Activated CD4-positive, alpha-beta T cell treated with anti-CD3 and anti-CD28 coated beads for 36 hours (primary cell): ENCODE data around the gene PHLDA2. TPM values are rescaled to one million over a fixed set of nuclear protein-coding genes. Genes with fewer than 3 reads are reported as not detected.
"Not testable (repeated sequence)": the region's sequence is repeated elsewhere in the genome, so short reads cannot be mapped to it uniquely, and the experiment has no call there.

Source experiments
- ATAC-seq: fragments of 200-7000 bp; cut with Tn5 transposase; one replicate; pipeline ENCODE4 v1.10.0; 2021; ENCODE audit warnings: mild to moderate bottlenecking, moderate library complexity
- CTCF ChIA-PET: fragments of 350-600 bp; sonication (Branson Sonifier 250); formaldehyde crosslinking; loops from one replicate; lab custom pipeline; 2021; ENCODE audit warnings: antibody characterized with exemption; lab: Charles Lee
- POLR2A ChIA-PET: fragments of 350-600 bp; sonication (Branson Sonifier 250); formaldehyde crosslinking; loops from one replicate; lab custom pipeline; 2021; ENCODE audit warnings: antibody characterized with exemption, inconsistent platforms; lab: Charles Lee
- DNase-seq: peaks from one replicate; pipeline ENCODE4 v3.0.0-alpha.2; 2020
- H3K27ac Mint-ChIP-seq: one replicate; pipeline ENCODE4 v1.8.0; 2021; ENCODE audit warnings: mixed read lengths
- H3K27me3 Mint-ChIP-seq: one replicate; pipeline ENCODE4 v1.8.0; 2021; ENCODE audit warnings: mixed read lengths
- H3K36me3 Mint-ChIP-seq: one replicate; pipeline ENCODE4 v1.8.0; 2021; ENCODE audit warnings: low read depth, mixed read lengths
- H3K4me1 Mint-ChIP-seq: one replicate; pipeline ENCODE4 v1.8.0; 2021; ENCODE audit warnings: mixed read lengths
- H3K4me3 Mint-ChIP-seq: one replicate; pipeline ENCODE4 v1.8.0; 2021; ENCODE audit warnings: mild to moderate bottlenecking, moderate library complexity, mixed read lengths
- H3K9me3 Mint-ChIP-seq: one replicate; pipeline ENCODE4 v1.8.0; 2021; ENCODE audit warnings: low read depth, mixed read lengths
- intact Hi-C, 2 experiments: fragments of 100-400 bp; cut with DNase I in 1 of 2; cut with micrococcal nuclease in 1 of 2; formaldehyde crosslinking; loops; one replicate each; pipeline versions ENCODE4 v1.14.2 to v1.15.1; 2022 to 2024; cut with DNase I, micrococcal nuclease
- total RNA-seq, 2 experiments: library from RNA; stranded (reverse); gene quantifications; one replicate each; pipeline ENCODE4 v1.2.3, GENCODE V29; 2021

The PHLDA2 gene
- total RNA-seq, 2 experiments from 2014 or later = 3.1 to 3.7 TPM

- peaks cover 45% of the 10 kb centered on the region for H3K4me1 Mint-ChIP-seq
- ChIA-PET POLR2A (interaction anchor here (0.7 to 1.1 kb wide), 3 partner anchors 11 to 154 kb away, joined by 3 to 10 read pairs (median 4); no protein-coding TSS in a partner anchor), CTCF (interaction anchor here (0.6 to 1.5 kb wide), 9 partner anchors 10 to 413 kb away, joined by 3 to 8 read pairs (median 4); no protein-coding TSS in a partner anchor)
- no peak overlapping the region for H3K4me3 Mint-ChIP-seq
- intact Hi-C loops = no loop called here
- peak; percentile 54 for ATAC-seq
- no peaks in the 10 kb centered on the region for H3K9me3 Mint-ChIP-seq
- no peaks in the 10 kb centered on the region for H3K27me3 Mint-ChIP-seq
- DNase-seq = peak; percentile 79
- H3K27ac Mint-ChIP-seq = peak overlapping the region; percentile 55
- peaks cover 37% of the 10 kb centered on the region for H3K36me3 Mint-ChIP-seq
Measured at GRCh38 chr11:2945031-2945756, 16.0 kb upstream of the PHLDA2 start.

- ChIA-PET CTCF (interaction anchor here (0.6 to 1.5 kb wide), 2 partner anchors 46 to 93 kb away, joined by 3 to 4 read pairs; no protein-coding TSS in a partner anchor), POLR2A (no interaction called here)
- no peak overlapping the region for H3K4me3 Mint-ChIP-seq
- H3K27ac Mint-ChIP-seq = no peak overlapping the region
- peaks cover 3% of the 10 kb centered on the region for H3K9me3 Mint-ChIP-seq
- DNase-seq = no peak
- H3K36me3 Mint-ChIP-seq = peaks cover 35% of the 10 kb centered on the region
- peaks cover 47% of the 10 kb centered on the region for H3K4me1 Mint-ChIP-seq
- no peaks in the 10 kb centered on the region for H3K27me3 Mint-ChIP-seq
- intact Hi-C loops = loop anchor here in 1 of 2 experiments (5.0 kb wide), 1 partner anchor 43 kb away; no protein-coding TSS in a partner anchor
- ATAC-seq = no peak
Measured at GRCh38 chr11:2944530-2944929, 15.3 kb upstream of the PHLDA2 start.

GRCh38 chr11:2943711-2944118 is 14.5 kb upstream of the PHLDA2 start:
- POLR2A ChIA-PET = no interaction called here
- DNase-seq = peak; percentile 50
- no peak for ATAC-seq
- Mint-ChIP-seq H3K27me3 (no peaks in the 10 kb centered on the region), H3K4me3 (no peak overlapping the region), H3K27ac (no peak overlapping the region), H3K4me1 (peaks cover 47% of the 10 kb centered on the region), H3K9me3 (peaks cover 8% of the 10 kb centered on the region), H3K36me3 (peaks cover 32% of the 10 kb centered on the region)
- CTCF ChIA-PET = interaction anchor here (0.7 kb wide), 1 partner anchor 12 kb away, joined by 6 read pairs; no protein-coding TSS in a partner anchor
- intact Hi-C loops = loop anchor here in 1 of 2 experiments (5.0 kb wide), 1 partner anchor 44 kb away; no protein-coding TSS in a partner anchor

- CTCF ChIA-PET = interaction anchor here (0.7 to 1.3 kb wide), 2 partner anchors 13 kb away, joined by 4 to 6 read pairs; no protein-coding TSS in a partner anchor
- Mint-ChIP-seq H3K4me1 (peaks cover 44% of the 10 kb centered on the region), H3K4me3 (no peak overlapping the region), H3K9me3 (peaks cover 14% of the 10 kb centered on the region), H3K27ac (no peak overlapping the region), H3K27me3 (no peaks in the 10 kb centered on the region), H3K36me3 (peaks cover 37% of the 10 kb centered on the region)
- ATAC-seq = no peak
- no peak for DNase-seq
- intact Hi-C loops = loop anchor here in 1 of 2 experiments (5.0 kb wide), 1 partner anchor 44 kb away; no protein-coding TSS in a partner anchor
- POLR2A ChIA-PET = no interaction called here
Measured at GRCh38 chr11:2942872-2943710, 13.9 kb upstream of the PHLDA2 start.

GRCh38 chr11:2942447-2942846 is 13.2 kb upstream of the PHLDA2 start:
- Mint-ChIP-seq H3K27ac (no peak overlapping the region), H3K36me3 (peaks cover 37% of the 10 kb centered on the region), H3K4me1 (peaks cover 38% of the 10 kb centered on the region)

DNA sequence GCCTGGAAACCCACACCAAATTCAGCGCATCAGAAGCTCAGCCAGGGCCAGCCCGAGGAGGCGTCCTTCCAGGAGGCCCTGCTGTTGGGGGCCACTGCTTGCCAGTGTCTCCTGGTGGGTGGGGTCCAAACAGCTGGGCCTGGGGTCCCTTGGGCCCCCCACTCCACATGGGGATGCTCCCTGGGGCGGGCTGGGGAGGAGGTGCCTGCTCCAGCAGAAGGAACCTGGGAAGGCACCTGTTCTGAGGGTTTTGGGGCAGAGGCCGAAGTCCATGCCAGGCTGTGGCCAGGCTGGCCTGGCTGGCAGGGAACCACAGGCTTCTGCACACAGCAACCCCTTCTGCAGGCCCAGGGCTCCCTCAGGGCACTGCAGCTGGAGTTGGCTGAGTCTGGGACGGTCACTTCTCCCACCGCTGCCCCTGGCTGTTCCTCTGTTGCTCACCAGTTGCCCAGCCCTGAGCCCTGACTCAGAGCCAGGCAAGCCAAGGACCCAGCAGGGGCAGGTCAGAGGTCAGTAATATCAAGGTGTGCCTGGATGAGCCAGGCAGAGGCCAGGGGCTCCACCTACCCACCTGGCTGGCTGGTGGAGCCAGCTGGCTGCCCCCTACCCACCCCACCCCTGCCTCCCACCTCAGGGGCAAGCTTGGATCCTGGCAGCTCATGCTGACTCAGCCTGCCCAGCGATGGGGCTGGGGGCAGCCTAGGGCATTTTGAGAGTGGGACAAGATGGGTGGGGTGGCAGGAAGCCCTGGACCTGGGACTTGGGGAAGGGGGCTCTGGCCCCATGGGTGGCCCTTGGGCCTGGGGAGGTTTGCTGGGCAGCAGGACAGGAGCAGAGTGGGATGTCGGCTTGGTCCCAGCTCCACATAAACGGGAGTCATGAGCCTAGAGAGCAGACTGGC is 12.0 kb upstream of the PHLDA2 start:
- Mint-ChIP-seq H3K4me1 (peaks cover 25% of the 10 kb centered on the region), H3K36me3 (peaks cover 35% of the 10 kb centered on the region), H3K4me3 (no peak overlapping the region), H3K27me3 (no peaks in the 10 kb centered on the region), H3K27ac (no peak overlapping the region), H3K9me3 (peaks cover 22% of the 10 kb centered on the region)
- ATAC-seq (no peak), DNase-seq (no peak)
- POLR2A ChIA-PET = interaction anchor here (0.9 to 1.1 kb wide), 2 partner anchors 11 to 50 kb away, joined by 3 to 4 read pairs; no protein-coding TSS in a partner anchor
- intact Hi-C loops = loop anchor here in 1 of 2 experiments (5.0 kb wide), 1 partner anchor 46 kb away; no protein-coding TSS in a partner anchor
- CTCF ChIA-PET = interaction anchor here (0.6 to 1.1 kb wide), 2 partner anchors 408 to 762 kb away, joined by 3 read pairs; no protein-coding TSS in a partner anchor

More at GRCh38 chr11:2942447-2942846, 13.2 kb upstream of the PHLDA2 start:
- Mint-ChIP-seq H3K9me3 (peaks cover 21% of the 10 kb centered on the region), H3K4me3 (no peak overlapping the region), H3K27me3 (no peaks in the 10 kb centered on the region)
- DNase-seq (no peak), ATAC-seq (no peak)
- intact Hi-C loops = loop anchor here in 1 of 2 experiments (5.0 kb wide), 1 partner anchor 45 kb away; no protein-coding TSS in a partner anchor
- POLR2A ChIA-PET = interaction anchor here (0.6 kb wide), 2 partner anchors 15 to 33 kb away, joined by 5 to 6 read pairs; no protein-coding TSS in a partner anchor
- CTCF ChIA-PET = interaction anchor here (0.5 to 1.3 kb wide), 2 partner anchors 12 to 801 kb away, joined by 3 to 4 read pairs; no protein-coding TSS in a partner anchor

DNA sequence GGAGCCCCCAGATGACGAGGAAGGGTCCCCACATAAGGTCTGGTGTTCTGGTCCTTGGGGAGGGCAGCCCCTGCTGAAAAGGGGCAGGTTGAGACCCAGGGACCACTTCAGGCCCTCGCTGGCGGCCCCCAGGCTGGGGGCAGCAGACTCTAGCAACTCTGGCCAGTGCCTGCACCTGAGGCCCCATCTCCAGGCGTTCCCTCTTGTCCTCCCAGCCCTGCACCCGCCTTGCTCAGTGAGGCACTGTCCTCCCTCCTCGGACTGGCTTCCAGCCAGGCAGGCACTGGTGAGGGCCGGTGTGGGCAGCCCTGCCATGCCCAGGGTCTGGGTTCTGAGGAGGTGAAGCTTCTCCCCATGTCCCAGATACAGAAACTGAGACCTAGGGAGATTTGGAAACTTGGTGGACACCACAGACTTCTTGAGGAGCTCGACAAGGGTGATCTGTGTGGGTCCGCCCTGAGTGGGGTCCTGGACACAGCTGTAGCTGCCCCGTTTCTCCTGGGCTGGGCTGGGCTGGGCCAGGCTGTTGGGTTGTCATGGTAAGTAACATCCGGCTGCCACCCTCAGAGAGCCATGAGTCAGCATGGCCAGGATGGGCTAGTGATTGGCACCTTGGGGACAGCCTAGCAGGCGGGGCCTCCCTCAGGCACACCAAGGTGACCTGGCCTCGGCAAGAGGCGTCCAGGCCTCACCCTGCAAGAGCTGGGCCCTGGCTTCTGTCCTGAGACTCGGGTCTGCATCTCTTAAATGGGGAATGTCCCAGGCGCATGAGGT is 11.1 kb upstream of the PHLDA2 start:
- DNase-seq (peak; percentile 74), ATAC-seq (peak; percentile 79)
- CTCF ChIA-PET = interaction anchor here (1.1 kb wide), 1 partner anchor 407 kb away, joined by 3 read pairs; no protein-coding TSS in a partner anchor
- intact Hi-C loops = loop anchor here in 1 of 2 experiments (5.0 kb wide), 1 partner anchor 47 kb away; no protein-coding TSS in a partner anchor
- H3K36me3 Mint-ChIP-seq = peaks cover 32% of the 10 kb centered on the region
- POLR2A ChIA-PET = interaction anchor here (0.9 to 1.1 kb wide), 2 partner anchors 10 to 50 kb away, joined by 3 to 4 read pairs; no protein-coding TSS in a partner anchor
- H3K27ac Mint-ChIP-seq = no peak overlapping the region
- H3K9me3 Mint-ChIP-seq = peaks cover 22% of the 10 kb centered on the region
- peaks cover 16% of the 10 kb centered on the region for H3K4me1 Mint-ChIP-seq
- H3K4me3 Mint-ChIP-seq = no peak overlapping the region
- H3K27me3 Mint-ChIP-seq = no peaks in the 10 kb centered on the region

GRCh38 chr11:2938458-2939418 is 9.5 kb upstream of the PHLDA2 start:
- ATAC-seq, H3K27me3 Mint-ChIP-seq, POLR2A ChIA-PET, intact Hi-C loops, H3K27ac Mint-ChIP-seq: not testable (repeated sequence)
- CTCF ChIA-PET = interaction anchor here (0.6 kb wide), 1 partner anchor 9 kb away, joined by 3 read pairs; no protein-coding TSS in a partner anchor
- DNase-seq = peak; percentile 4
- Mint-ChIP-seq H3K4me3 (peak overlapping the region; percentile 25), H3K36me3 (peaks cover 24% of the 10 kb centered on the region), H3K9me3 (peaks cover 22% of the 10 kb centered on the region), H3K4me1 (peaks cover 11% of the 10 kb centered on the region)
